GM12865 (cell line): ENCODE data around the gene POU4F3.

Source experiments
- DNase-seq: peaks from one replicate; pipeline ENCODE4 v3.0.0; 2010; ENCODE audit warnings: low read depth
- H3K4me3 ChIP-seq: 2 replicates; pipeline ENCODE4 v1.5.1; 2011; ENCODE audit warnings: mild to moderate bottlenecking, low read depth, low read length, control low read depth
- TF ChIP-seq, protein P1 (sequence below): IDR thresholded peaks from 2 replicates; pipeline ENCODE4 v1.5.1; 2011; ENCODE audit warnings: low read length, control low read depth, low read depth, inconsistent platforms; ENCODE audit not compliant: insufficient read depth; ENCODE audit errors: missing control alignments

The POU4F3 gene

GRCh38 chr5:146368137-146368536 is 29.5 kb downstream of the POU4F3 start:
- no peak for DNase-seq
- TF ChIP-seq, protein P1, sequence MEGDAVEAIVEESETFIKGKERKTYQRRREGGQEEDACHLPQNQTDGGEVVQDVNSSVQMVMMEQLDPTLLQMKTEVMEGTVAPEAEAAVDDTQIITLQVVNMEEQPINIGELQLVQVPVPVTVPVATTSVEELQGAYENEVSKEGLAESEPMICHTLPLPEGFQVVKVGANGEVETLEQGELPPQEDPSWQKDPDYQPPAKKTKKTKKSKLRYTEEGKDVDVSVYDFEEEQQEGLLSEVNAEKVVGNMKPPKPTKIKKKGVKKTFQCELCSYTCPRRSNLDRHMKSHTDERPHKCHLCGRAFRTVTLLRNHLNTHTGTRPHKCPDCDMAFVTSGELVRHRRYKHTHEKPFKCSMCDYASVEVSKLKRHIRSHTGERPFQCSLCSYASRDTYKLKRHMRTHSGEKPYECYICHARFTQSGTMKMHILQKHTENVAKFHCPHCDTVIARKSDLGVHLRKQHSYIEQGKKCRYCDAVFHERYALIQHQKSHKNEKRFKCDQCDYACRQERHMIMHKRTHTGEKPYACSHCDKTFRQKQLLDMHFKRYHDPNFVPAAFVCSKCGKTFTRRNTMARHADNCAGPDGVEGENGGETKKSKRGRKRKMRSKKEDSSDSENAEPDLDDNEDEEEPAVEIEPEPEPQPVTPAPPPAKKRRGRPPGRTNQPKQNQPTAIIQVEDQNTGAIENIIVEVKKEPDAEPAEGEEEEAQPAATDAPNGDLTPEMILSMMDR: no peak
- H3K4me3 ChIP-seq: no peak overlapping the region

DNA sequence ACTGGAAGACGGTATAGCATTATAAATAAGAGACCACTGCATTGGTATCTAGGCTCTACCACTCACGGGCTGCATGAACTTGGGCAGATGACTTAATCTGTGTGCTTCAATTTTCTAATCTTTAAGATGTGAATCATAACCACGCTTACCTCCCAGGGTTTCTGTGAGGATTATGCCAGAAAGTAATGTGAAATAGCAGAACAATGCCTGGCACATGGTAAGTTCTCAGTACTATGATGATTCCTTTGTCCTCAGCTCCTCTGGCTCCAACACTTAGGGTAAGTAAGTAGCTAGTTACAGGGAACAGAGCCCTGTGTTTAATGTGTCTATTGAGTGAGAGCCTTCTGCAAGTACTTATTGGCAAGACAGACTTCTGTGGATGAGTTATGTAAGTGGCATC is 31.1 kb downstream of the POU4F3 start:
- DNase-seq: no peak
- TF ChIP-seq, protein P1: no peak
- H3K4me3 ChIP-seq: no peak overlapping the region

- no peak for DNase-seq
- H3K4me3 ChIP-seq: no peak overlapping the region
- TF ChIP-seq, protein P1: no peak
Observed at GRCh38 chr5:146376821-146377220, 38.2 kb downstream of the POU4F3 start.

GRCh38 chr5:146378986-146379385 is 40.3 kb downstream of the POU4F3 start:
- no peak overlapping the region for H3K4me3 ChIP-seq
- TF ChIP-seq, protein P1: no peak
- DNase-seq: no peak

DNA sequence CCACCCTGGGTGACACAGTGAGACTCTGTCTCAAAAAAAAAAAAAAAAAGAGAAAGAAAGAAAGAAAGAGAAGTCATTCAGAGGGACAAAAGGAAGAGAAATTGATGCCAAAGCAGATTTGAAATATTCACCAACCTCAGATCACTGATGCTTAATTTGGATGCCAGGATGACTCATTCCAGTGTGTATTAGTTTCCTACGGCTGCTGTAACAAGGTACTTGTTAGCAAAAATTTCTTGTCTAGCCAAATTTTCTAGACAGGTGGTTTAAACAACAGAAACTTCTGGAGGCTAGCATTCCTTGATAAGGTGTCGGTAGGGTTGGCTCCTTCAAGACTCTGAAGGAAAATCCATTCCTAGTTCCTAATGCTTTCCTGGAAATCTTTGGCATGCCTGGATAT is 42.1 kb downstream of the POU4F3 start:
- H3K4me3 ChIP-seq: no peak overlapping the region
- no peak for DNase-seq
- TF ChIP-seq, protein P1: no peak

GRCh38 chr5:146388386-146388785 is 49.7 kb downstream of the POU4F3 start:
- no peak overlapping the region for H3K4me3 ChIP-seq
- DNase-seq: no peak
- TF ChIP-seq, protein P1: no peak

GRCh38 chr5:146390469-146390868 is 51.8 kb downstream of the POU4F3 start:
- DNase-seq: peak; percentile 14

More at GRCh38 chr5:146390469-146390868, 51.8 kb downstream of the POU4F3 start:
- TF ChIP-seq, protein P1: peak; percentile 41
- no peak overlapping the region for H3K4me3 ChIP-seq
